SK-N-SH treated with all-trans-retinoic acid at 6 μM for 48 hours (cell line): Measurements from ENCODE around the gene GTPBP3.

ENCODE experiments used
- ARNTL ChIP-seq: fragments of 450-650 bp; formaldehyde crosslinking; IDR thresholded peaks from 2 replicates; pipeline ENCODE4 v1.5.0; 2020; ENCODE audit warnings: low read depth, mild to moderate bottlenecking, moderate library complexity, borderline replicate concordance
- BACH2 ChIP-seq: fragments of 250-450 bp; sonication (Bioruptor Pico); IDR thresholded peaks from 2 replicates; pipeline ENCODE4 v1.9.0; 2021; ENCODE audit warnings: mild to moderate bottlenecking, borderline replicate concordance
- ESRRG ChIP-seq: fragments of 250-450 bp; sonication (Bioruptor Pico); IDR thresholded peaks from 2 replicates; pipeline ENCODE4 v1.6.1; 2021; ENCODE audit warnings: mild to moderate bottlenecking
- GLIS3 ChIP-seq: fragments of 250-450 bp; sonication (Bioruptor Pico); IDR thresholded peaks from 2 replicates; pipeline ENCODE4 v1.5.0; 2020; ENCODE audit warnings: mild to moderate bottlenecking, moderate library complexity
- ISL1 ChIP-seq: fragments of 250-450 bp; sonication (Bioruptor Pico); IDR thresholded peaks from 2 replicates; pipeline ENCODE4 v2.1.2; 2022; ENCODE audit warnings: mild to moderate bottlenecking, moderate library complexity
- SNAI2 ChIP-seq: fragments of 250-450 bp; sonication (Bioruptor Pico); IDR thresholded peaks from 2 replicates; pipeline ENCODE4 v1.5.0; 2020; ENCODE audit warnings: mild to moderate bottlenecking, moderate library complexity
- TOX ChIP-seq: fragments of 250-450 bp; sonication (Bioruptor Pico); IDR thresholded peaks from 2 replicates; pipeline ENCODE4 v1.8.0; 2021; ENCODE audit warnings: mild to moderate bottlenecking, moderate library complexity, borderline replicate concordance
- TF ChIP-seq, protein P1 (sequence below): fragments of 250-450 bp; sonication (Bioruptor Pico); IDR thresholded peaks from 2 replicates; pipeline ENCODE4 v1.8.0; 2020; ENCODE audit warnings: mild to moderate bottlenecking, moderate library complexity, borderline replicate concordance
- TF ChIP-seq, protein P2 (sequence below): fragments of 250-450 bp; sonication (Bioruptor Pico); IDR thresholded peaks from 2 replicates; pipeline ENCODE4 v1.5.1; 2020; ENCODE audit warnings: low read depth, mild to moderate bottlenecking, moderate library complexity

GRCh38 chr19:17312189-17313113 lies 24.9 kb upstream of the GTPBP3 start:
- TF ChIP-seq, protein P1, sequence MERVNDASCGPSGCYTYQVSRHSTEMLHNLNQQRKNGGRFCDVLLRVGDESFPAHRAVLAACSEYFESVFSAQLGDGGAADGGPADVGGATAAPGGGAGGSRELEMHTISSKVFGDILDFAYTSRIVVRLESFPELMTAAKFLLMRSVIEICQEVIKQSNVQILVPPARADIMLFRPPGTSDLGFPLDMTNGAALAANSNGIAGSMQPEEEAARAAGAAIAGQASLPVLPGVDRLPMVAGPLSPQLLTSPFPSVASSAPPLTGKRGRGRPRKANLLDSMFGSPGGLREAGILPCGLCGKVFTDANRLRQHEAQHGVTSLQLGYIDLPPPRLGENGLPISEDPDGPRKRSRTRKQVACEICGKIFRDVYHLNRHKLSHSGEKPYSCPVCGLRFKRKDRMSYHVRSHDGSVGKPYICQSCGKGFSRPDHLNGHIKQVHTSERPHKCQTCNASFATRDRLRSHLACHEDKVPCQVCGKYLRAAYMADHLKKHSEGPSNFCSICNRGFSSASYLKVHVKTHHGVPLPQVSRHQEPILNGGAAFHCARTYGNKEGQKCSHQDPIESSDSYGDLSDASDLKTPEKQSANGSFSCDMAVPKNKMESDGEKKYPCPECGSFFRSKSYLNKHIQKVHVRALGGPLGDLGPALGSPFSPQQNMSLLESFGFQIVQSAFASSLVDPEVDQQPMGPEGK (CRISPR knock-in tag): no peak
- no peak for TF ChIP-seq ARNTL (CRISPR knock-in tag)
- TF ChIP-seq ISL1: no peak
- TF ChIP-seq ESRRG (CRISPR knock-in tag): no peak
- no peak for TF ChIP-seq SNAI2 (CRISPR knock-in tag)
- no peak for TF ChIP-seq GLIS3 (CRISPR knock-in tag)
- TF ChIP-seq BACH2: no peak
- TF ChIP-seq, protein P2, sequence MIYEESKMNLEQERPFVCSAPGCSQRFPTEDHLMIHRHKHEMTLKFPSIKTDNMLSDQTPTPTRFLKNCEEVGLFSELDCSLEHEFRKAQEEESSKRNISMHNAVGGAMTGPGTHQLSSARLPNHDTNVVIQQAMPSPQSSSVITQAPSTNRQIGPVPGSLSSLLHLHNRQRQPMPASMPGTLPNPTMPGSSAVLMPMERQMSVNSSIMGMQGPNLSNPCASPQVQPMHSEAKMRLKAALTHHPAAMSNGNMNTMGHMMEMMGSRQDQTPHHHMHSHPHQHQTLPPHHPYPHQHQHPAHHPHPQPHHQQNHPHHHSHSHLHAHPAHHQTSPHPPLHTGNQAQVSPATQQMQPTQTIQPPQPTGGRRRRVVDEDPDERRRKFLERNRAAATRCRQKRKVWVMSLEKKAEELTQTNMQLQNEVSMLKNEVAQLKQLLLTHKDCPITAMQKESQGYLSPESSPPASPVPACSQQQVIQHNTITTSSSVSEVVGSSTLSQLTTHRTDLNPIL (CRISPR knock-in tag): no peak
- no peak for TF ChIP-seq TOX (CRISPR knock-in tag)
